HAP-1 (cell line): ENCODE data around the gene NRBP1.
A peak's percentile ranks its signal among the peaks of the same experiment; 100 is the strongest.

Experiments used
- DNase-seq, 2 experiments: peaks; one replicate each; pipeline ENCODE4 v3.0.0-alpha.2; 2016 to 2020; ENCODE audit warnings: low spot score in 2 of 2
- H3K27me3 ChIP-seq: fragments of 250-450 bp; sonication (Bioruptor Pico); 2 replicates; pipeline ENCODE4 v1.5.1; 2020; ENCODE audit warnings: low read depth, mild to moderate bottlenecking, moderate library complexity
- H3K36me3 ChIP-seq: fragments of 250-450 bp; sonication (Bioruptor Pico); replicated peaks from 2 replicates; pipeline ENCODE4 v1.5.1; 2020; ENCODE audit warnings: mild to moderate bottlenecking
- H3K4me1 ChIP-seq: fragments of 250-450 bp; sonication (Bioruptor Pico); 2 replicates; pipeline ENCODE4 v1.5.1; 2020; ENCODE audit warnings: mild to moderate bottlenecking
- H3K4me3 ChIP-seq: fragments of 250-450 bp; sonication (Bioruptor Pico); 2 replicates; pipeline ENCODE4 v1.5.1; 2020; ENCODE audit warnings: mild to moderate bottlenecking, moderate library complexity
- H3K9me3 ChIP-seq: fragments of 250-450 bp; sonication (Bioruptor Pico); 2 replicates; pipeline ENCODE4 v1.5.1; 2020; ENCODE audit warnings: mild to moderate bottlenecking, moderate library complexity
- in situ Hi-C: fragments of 300-500 bp; cut with MboI; formaldehyde crosslinking; loops from 3 replicates; pipeline ENCODE4 v1.14.3; 2020; ENCODE audit warnings: low sequenced_read_pairs, inconsistent platforms, mixed read lengths

NRBP1 gene

DNA sequence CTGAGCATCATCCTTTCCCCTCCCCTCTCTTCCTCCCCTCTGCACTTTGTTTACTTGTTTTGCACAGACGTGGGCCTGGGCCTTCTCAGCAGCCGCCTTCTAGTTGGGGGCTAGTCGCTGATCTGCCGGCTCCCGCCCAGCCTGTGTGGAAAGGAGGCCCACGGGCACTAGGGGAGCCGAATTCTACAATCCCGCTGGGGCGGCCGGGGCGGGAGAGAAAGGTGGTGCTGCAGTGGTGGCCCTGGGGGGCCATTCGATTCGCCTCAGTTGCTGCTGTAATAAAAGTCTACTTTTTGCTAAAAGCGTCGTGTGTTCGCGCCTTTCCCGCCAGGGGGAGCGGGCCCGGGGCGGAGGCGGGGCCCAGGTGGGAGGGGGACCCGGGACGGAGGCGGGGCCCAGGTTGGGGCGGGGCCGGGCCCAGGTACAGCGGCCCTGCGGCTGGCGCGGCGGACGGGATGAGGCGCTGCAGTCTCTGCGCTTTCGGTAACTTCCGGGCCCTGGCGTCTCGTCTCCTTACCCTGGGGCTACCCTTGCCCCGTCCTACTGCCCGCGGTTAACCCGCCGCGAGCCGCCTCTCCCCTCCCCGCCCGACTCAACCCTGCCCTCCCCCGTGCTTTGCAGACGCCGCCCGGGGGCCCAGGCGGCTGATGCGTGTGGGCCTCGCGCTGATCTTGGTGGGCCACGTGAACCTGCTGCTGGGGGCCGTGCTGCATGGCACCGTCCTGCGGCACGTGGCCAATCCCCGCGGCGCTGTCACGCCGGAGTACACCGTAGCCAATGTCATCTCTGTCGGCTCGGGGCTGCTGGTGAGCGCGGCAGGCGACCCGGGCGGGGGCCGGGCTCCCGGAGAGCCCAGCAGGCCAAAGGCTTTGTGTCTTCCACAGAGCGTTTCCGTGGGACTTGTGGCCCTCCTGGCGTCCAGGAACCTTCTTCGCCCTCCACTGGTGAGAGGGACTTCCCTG lies 13.8 kb downstream of the NRBP1 start, which contains the start of gene KRTCAP3:
KRTCAP3 (plus strand) TSS at position 424 of the 962 bp plus-strand sequence; CDS start at position 456, 32 bp downstream.
- Histone ChIP-seq H3K4me3 (no peak within 1 kb of the TSS), H3K9me3 (no peaks in the 10 kb centered on the region), H3K4me1 (no peaks in the 10 kb centered on the region), H3K36me3 (peaks cover 49% of the 10 kb centered on the region), H3K27me3 (no peaks in the 10 kb centered on the region)
- in situ Hi-C loops: no loop called here
- no peak for DNase-seq

- Histone ChIP-seq H3K27me3 (no peaks in the 10 kb centered on the region), H3K4me1 (no peaks in the 10 kb centered on the region), H3K9me3 (no peaks in the 10 kb centered on the region), H3K36me3 (peaks cover 51% of the 10 kb centered on the region), H3K4me3 (no peak overlapping the region)
- in situ Hi-C loops: no loop called here
- DNase-seq: no peak
Observed at GRCh38 chr2:27442920-27443282, 14.5 kb downstream of the NRBP1 start.

GRCh38 chr2:27445155-27445554 lies 16.7 kb downstream of the NRBP1 start:
- H3K27me3 ChIP-seq: no peaks in the 10 kb centered on the region
- H3K9me3 ChIP-seq: no peaks in the 10 kb centered on the region
- H3K4me3 ChIP-seq: no peak overlapping the region
- H3K36me3 ChIP-seq: peaks cover 67% of the 10 kb centered on the region
- in situ Hi-C loops: no loop called here
- no peak for DNase-seq
- no peaks in the 10 kb centered on the region for H3K4me1 ChIP-seq

DNA sequence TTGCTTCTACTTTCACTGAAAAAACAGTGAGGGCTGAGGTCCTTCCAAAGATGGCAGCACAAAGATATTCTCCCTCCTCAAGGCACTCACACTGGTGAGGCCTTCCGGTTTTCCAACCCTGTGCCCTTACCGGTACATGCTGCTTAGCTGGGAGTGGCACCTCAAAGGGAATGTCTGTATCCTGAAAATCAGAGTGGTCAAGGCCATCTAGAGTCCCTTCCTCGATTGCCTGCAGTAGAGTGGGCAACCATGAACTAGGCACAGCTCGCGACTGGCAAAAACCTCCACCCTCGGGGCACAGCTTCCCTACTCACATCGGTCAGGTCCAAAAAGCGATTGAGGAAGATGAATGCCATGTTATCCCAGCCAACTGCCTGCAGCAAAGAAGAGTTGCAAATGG lies 17.2 kb downstream of the NRBP1 start:
- Histone ChIP-seq H3K4me3 (no peak overlapping the region), H3K27me3 (no peaks in the 10 kb centered on the region), H3K36me3 (peaks cover 62% of the 10 kb centered on the region), H3K4me1 (no peaks in the 10 kb centered on the region), H3K9me3 (no peaks in the 10 kb centered on the region)
- in situ Hi-C loops: no loop called here
- no peak for DNase-seq

DNA sequence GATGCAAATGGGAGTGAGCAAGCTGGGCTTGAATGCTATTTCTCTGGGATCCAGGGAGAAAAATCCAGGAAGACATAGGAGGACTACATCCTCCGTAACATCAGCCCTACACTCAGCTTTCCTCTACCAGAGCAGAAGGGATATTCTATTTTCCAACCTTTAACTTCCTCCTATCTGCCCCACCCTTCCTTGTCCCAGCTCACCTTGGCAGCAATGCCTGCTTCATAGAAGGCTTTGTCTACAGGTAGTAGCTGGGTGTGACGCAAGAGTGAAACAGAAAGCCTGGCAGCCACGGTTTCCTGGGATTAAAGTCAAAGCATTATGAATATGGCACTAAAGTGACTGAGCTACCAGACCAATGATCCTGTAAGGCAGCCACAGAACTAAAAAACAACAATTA lies 17.6 kb downstream of the NRBP1 start:
- peaks cover 60% of the 10 kb centered on the region for H3K36me3 ChIP-seq
- DNase-seq: no peak
- no peaks in the 10 kb centered on the region for H3K9me3 ChIP-seq
- H3K4me1 ChIP-seq: no peaks in the 10 kb centered on the region
- H3K27me3 ChIP-seq: no peaks in the 10 kb centered on the region
- H3K4me3 ChIP-seq: no peak overlapping the region
- in situ Hi-C loops: no loop called here

GRCh38 chr2:27448381-27448780 lies 19.9 kb downstream of the NRBP1 start:
- no peak overlapping the region for H3K4me3 ChIP-seq
- no peaks in the 10 kb centered on the region for H3K9me3 ChIP-seq
- H3K27me3 ChIP-seq: no peaks in the 10 kb centered on the region
- H3K36me3 ChIP-seq: peaks cover 68% of the 10 kb centered on the region
- in situ Hi-C loops: no loop called here
- no peaks in the 10 kb centered on the region for H3K4me1 ChIP-seq
- no peak for DNase-seq

DNA sequence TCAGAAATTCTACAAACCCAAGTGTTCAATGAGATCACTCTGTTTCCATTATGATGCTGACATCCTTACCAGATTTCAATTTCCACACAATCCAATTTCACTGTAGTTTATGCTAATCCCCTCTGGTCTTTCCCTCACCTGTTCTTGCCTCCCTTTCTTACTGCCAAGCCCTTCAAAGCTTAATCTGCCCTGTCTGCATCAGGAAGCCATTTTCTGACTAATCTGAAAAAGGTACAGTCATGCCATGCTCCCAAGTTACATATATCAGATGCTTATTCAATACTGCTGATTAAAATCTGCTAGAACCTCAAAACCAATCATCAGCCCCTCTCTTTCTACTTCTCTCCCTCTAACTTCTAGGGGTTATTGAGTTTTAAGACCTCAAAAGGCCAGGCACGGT lies 22.7 kb downstream of the NRBP1 start:
- peaks cover 70% of the 10 kb centered on the region for H3K36me3 ChIP-seq
- no peak for DNase-seq
- H3K4me3 ChIP-seq: no peak overlapping the region
- no peaks in the 10 kb centered on the region for H3K27me3 ChIP-seq
- in situ Hi-C loops: no loop called here
- H3K4me1 ChIP-seq: no peaks in the 10 kb centered on the region
- no peaks in the 10 kb centered on the region for H3K9me3 ChIP-seq

- DNase-seq: no peak
- in situ Hi-C loops: no loop called here
- Histone ChIP-seq H3K9me3 (no peaks in the 10 kb centered on the region), H3K36me3 (peaks cover 79% of the 10 kb centered on the region), H3K27me3 (no peaks in the 10 kb centered on the region), H3K4me3 (no peak overlapping the region), H3K4me1 (no peaks in the 10 kb centered on the region)
Observed at GRCh38 chr2:27453968-27454367, 25.5 kb downstream of the NRBP1 start.

DNA sequence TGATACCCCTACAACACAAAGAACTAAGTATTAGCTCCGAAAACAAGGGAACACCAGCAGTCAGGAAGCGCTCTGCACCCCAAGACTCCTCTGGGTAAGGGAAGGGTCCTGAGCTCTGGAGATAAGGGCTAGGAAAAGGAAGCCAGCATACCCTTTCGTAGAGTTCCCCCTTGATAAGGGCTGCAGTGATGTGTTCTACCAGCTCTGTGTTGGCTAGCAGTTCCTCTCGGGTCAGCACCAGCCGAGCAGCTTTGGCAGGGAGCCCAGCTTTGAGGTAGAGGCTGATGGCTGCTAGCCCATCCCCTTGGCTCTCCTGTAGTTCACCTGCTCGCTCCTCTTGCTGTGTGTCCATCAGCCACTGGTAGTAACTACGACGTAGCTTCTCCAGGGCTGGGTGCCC lies 32.7 kb downstream of the NRBP1 start:
- peaks cover 14% of the 10 kb centered on the region for H3K4me1 ChIP-seq
- peaks cover 49% of the 10 kb centered on the region for H3K36me3 ChIP-seq
- in situ Hi-C loops: no loop called here
- H3K4me3 ChIP-seq: no peak overlapping the region
- H3K27me3 ChIP-seq: no peaks in the 10 kb centered on the region
- H3K9me3 ChIP-seq: 0 out of 2 replicates have a peak, but pooled peaks cover 2% of the 10 kb centered on the region
- DNase-seq: no peak

DNA sequence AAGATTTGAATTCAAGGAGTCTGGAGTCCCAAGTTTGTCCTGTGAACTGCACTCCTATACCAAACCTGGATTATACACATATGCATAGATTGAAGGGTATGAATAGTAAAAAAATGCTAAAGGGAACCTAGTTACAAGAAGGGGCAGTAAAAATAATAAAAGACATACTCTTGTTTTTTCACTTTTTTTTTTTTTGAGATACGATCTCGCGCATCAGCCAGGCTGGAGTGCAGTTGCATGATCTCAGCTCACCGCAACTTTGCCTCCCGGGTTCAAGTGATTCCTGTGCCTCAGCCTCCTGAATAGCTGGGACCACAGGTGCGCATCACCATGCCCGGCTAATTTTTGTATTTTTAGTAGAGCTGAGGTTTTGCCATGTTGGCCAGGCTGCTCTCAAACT lies 36.0 kb downstream of the NRBP1 start:
- H3K4me1 ChIP-seq: peaks cover 12% of the 10 kb centered on the region

DNA sequence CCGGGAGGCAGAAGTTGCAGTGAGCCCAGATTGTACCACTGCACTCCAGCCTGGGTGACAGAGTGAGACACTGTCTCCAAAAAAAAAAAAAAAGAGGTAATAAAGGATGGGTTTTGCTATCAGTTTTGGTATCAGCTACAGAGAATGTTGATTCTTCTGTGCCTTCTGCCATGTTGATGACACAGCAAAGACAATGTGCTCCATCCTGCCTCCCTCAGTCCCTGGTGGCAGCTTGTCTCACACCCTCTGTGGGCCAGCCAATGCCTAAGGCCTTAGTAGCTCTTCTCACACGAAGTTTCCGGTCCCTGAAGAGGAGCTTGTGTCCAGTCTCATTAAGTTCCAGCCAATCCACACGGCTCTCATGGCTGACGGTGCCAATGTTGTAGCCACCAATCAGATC lies 43.5 kb downstream of the NRBP1 start:
- Histone ChIP-seq H3K36me3 (peaks cover 30% of the 10 kb centered on the region), H3K4me1 (no peaks in the 10 kb centered on the region), H3K27me3 (no peaks in the 10 kb centered on the region), H3K4me3 (no peak overlapping the region), H3K9me3 (no peaks in the 10 kb centered on the region)
- no peak for DNase-seq
- in situ Hi-C loops: no loop called here

More for the DNA sequence above, 36.0 kb downstream of the NRBP1 start:
- in situ Hi-C loops: no loop called here
- 0 out of 2 replicates have a peak, but pooled peaks cover 2% of the 10 kb centered on the region for H3K9me3 ChIP-seq
- H3K4me3 ChIP-seq: no peak overlapping the region
- H3K27me3 ChIP-seq: no peaks in the 10 kb centered on the region
- no peak for DNase-seq
- H3K36me3 ChIP-seq: peaks cover 20% of the 10 kb centered on the region

DNA sequence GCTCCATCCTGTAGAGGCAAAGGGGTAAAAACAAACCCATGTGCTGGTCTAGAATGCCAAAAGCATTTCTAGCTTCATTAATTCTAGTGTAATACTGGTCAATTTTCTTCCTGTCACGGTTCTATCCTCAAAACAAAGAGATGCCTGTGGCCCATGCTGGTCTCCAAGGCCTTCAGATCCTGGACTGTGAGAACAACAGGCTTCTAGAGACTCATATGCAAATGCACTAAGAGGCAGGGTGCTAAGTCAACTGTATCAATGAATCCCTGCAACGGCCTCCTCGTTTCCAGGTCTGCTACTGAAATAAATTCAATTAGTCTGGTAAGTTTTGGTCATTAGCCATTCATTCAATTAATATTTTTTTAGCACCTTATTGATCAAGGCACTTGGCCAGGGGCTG lies 57.1 kb downstream of the NRBP1 start:
- DNase-seq: no peak
- Histone ChIP-seq H3K4me1 (peaks cover 5% of the 10 kb centered on the region), H3K27me3 (no peaks in the 10 kb centered on the region), H3K4me3 (no peak overlapping the region), H3K9me3 (no peaks in the 10 kb centered on the region), H3K36me3 (peaks cover 12% of the 10 kb centered on the region)
- in situ Hi-C loops: no loop called here

DNA sequence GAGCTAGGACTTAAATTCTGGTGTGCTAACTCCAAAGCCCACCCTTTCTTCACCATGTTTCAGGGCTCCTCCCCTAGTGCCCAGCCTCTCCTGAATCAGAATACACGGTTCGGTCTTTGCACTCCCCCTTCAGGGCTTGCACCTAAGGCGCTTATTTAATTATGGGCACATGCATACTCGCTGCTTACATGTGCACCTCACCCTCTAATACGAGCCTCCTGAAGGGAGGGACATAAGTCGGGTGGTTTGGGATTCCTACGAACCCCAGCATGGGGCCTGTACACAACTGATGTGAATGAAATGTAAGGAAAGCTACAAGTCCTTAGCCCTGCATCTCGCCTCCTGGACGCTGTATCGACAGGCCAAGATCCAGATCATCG lies 60.7 kb downstream of the NRBP1 start:
- peaks cover 5% of the 10 kb centered on the region for H3K4me1 ChIP-seq
- peaks cover under 1% of the 10 kb centered on the region for H3K36me3 ChIP-seq
- peak; percentile 9 to 42 for DNase-seq
- in situ Hi-C loops: no loop called here
- no peaks in the 10 kb centered on the region for H3K27me3 ChIP-seq
- peak overlapping the region; percentile 45 for H3K4me3 ChIP-seq
- H3K9me3 ChIP-seq: no peaks in the 10 kb centered on the region

- peak within 1 kb of the TSS; percentile 45 for H3K4me3 ChIP-seq
- in situ Hi-C loops: no loop called here
- DNase-seq: peak; percentile 100
- no peaks in the 10 kb centered on the region for H3K9me3 ChIP-seq
- H3K36me3 ChIP-seq: no peaks in the 10 kb centered on the region; the same call in none of the 2 replicates
- peaks cover 9% of the 10 kb centered on the region for H3K4me1 ChIP-seq
- no peaks in the 10 kb centered on the region for H3K27me3 ChIP-seq
Observed at GRCh38 chr2:27489498-27490397, 61.3 kb downstream of the NRBP1 start, which contains the start of gene IFT172. Gene IFT172 (minus strand): TSS chr2:27489743. CDS start chr2:27489653, 90 bp downstream.
